ENCODE results near the gene BTBD17.

Gene BTBD17

GRCh38 chr17:74357466-74357809, 4.2 kb downstream of the BTBD17 start:
- DNase-seq = no peak

GRCh38 chr17:74356646-74357465, 4.8 kb downstream of the BTBD17 start:
- DNase-seq = no peak

- DNase-seq = no peak
These were observed 6.6 kb downstream of the BTBD17 start for GRCh38 chr17:74355065-74355464.

GRCh38 chr17:74354561-74354960, 7.1 kb downstream of the BTBD17 start:
- DNase-seq = no peak

GRCh38 chr17:74354123-74354522, 7.5 kb downstream of the BTBD17 start:
- peak; percentile 13 for DNase-seq

- DNase-seq = no peak
These were observed 8.1 kb downstream of the BTBD17 start for GRCh38 chr17:74353446-74354060.

DNA sequence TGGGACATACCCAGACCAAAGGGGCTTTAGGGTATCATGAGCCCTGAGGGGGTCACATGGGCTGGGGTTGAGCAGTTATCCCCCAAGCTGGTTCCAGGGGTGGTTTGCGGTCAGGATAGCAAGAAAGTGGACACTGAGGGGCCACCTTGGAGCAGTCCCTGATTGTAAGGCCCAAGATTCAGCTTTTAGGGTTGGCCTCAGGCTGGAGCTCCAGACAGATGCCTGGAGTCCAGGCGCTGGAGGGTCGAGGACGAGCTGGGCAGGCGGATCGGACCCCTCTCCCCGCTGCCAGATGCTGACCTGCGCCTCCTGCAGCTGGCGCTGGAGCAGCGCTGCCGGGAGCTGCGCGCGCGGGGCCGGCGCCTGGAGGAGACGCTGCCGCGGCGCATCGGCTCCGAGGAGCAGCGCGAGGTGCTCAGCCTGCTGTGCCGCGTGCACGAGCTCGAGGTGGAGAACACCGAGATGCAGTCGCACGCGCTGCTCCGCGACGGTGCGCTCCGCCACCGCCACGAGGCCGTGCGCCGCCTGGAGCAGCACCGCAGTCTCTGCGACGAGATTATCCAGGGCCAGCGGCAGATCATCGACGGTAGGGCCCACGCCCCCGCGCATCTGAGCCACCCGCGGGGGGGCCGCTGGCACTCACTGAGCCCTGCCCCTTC, 10.0 kb downstream of the BTBD17 start:
- DNase-seq = no peak

- no peak for DNase-seq
These were observed 11.2 kb downstream of the BTBD17 start for GRCh38 chr17:74350486-74350885.

DNA sequence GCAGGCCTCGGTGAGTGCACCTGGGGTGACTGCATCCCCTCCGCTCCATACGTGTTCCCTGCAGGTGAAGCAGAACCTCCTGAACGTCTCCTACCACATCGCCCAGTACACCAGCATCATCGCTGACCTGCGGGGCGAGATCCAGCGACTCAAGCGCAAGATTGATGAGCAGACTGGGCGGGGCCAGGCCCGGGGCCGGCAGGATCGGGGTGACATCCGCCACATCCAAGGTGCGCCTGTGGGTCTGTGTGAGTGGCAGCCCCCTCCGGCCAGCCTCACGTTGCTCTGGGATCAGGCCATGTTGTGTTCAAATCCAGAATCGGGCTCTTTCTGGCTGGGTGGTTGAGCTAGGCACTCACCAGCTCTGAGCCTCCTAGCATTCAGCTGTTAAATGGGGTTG, 12.5 kb downstream of the BTBD17 start:
- DNase-seq = no peak

DNA sequence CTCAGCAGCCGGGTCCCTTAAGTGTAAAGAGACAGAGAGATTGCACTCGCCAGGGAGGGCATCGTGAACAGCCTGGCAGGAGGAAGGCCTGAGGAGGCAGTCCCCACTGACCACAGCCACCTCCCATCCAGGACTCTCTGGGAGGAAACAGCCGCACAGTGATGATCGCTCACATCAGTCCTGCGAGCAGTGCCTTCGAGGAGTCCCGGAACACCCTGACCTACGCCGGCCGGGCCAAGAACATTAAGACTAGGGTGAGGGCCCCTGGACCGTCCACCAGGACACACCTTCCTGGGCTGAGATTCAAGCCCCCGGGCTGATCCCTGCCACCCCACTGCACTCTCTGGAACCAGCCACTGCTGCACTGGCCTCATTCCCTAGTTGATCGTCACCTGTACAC, 14.0 kb downstream of the BTBD17 start:
- DNase-seq = no peak

DNA sequence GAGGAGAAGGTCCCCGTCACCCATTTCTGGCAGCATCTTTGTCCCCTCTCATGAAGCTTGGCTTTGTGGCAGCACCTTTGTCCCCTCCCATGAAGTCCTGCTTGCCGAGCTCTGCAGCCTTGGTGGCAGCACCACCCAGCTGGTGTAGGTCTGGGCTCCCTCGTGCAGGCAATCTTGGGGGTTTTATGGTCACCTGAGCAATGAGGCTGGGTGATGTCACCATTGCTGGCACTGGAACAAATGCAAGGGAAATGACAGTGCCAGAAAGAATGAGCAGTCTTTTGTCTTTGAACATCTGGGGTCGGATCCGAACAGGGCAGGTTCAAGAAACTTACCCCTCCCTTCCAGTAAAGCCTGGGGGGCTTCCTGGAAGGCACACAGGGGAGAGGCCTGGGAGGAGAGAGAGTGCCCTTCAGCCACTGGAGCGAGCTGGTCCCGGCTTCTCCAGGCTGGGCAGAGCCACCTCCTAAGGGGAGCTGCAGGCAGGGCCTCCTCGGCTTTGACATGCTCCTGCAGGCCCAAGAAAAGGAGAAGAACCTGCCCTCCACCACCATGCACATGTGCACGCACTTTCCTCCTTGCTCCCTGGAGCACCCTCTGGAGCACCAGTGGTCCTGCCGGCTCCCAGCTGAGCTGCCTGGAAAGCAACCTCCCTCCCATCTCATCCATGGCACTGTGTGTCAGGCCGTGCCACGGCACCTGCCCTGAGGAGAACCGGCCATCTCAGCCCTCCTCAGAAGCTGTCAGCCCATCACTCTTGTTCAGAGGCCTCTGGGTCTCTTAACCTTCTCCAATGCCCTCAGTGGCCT, 16.0 kb downstream of the BTBD17 start:
- DNase-seq = no peak

DNA sequence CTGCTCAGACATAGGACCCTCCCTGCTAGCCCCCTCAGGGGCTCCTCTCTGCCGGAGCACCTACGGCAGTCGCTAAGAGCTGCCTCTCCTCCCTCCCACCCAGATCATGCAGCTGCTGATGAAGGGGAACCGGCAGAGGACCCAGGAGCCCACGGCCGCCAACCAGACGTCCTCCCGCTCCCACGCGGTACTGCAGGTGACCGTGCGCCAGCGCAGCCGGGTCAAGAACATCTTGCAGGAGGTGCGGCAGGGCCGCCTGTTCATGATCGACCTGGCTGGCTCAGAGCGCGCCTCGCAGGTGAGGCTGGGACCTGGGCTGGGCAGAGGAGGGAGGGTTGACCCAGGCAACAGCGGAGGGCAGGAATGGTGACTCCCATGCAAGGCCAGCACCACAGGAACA, 17.0 kb downstream of the BTBD17 start:
- DNase-seq = no peak

DNA sequence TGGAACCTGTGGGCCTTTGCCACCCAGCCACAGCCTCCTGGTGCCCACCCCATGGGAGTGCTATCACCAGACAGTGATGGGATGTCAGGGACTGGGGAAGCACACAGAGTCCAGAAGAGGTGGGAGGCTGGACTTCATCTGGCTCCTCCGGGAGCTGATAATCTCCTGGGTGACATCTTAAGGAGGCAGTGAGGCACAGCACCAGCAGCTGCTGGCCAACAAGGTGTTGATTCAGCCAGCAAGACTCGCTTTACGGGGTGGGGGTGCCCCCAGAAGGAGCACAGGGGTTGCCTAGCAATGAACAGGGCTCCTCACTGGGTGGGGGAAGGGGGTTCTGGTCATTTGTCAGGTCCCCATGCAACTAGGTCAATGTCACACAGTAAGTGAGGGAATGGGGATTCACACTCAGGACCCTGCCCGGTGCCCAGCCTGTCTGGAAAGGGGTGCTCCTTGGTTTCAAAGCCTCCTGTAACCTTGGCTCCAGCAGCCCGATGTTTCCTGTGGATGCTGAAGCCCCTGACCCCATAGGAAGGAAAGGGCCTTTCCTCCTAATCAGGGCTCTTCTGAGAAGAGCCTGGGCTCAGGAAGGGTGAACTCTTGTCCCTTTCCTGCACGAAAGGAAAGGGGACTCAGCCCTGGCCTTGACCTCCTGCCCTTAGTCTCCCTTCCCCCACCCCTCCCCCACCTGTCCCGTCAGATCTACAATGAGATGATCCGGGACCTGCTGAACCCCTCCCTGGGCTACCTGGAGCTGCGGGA, 18.0 kb downstream of the BTBD17 start:
- DNase-seq = no peak

- no peak for DNase-seq
These were observed 18.5 kb downstream of the BTBD17 start for GRCh38 chr17:74343121-74343520.

- no peak for DNase-seq
These were observed 19.4 kb downstream of the BTBD17 start for GRCh38 chr17:74342224-74342623.

DNA sequence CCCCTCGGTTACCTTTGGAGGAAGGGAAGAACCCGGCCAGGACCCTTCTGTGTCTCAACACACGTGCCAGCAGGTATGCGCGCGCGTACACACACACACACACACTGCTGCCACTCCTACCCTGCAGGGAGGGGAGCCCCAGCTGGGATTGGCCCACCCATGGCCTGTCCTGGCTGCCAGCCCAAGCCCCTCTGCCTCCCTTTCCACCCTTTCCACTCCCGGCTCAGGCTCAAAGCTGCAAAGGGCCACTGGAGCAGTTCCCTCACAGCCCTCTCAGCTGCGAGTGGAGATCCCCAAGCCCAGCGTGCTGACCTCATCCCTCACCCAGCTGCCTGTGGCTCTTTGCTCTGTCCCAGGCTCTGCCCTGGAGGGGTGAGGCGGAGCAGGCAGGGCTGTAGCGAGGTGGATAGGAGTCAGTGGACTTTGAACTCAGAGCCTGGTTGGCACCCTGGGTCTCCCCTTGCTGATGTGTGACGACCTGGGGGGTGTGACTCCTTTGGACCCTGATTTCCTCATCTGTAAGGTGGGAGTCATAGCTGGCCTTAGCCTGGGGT, 21.1 kb downstream of the BTBD17 start:
- no peak for DNase-seq

GRCh38 chr17:74339537-74340195, 22.0 kb downstream of the BTBD17 start:
- no peak for DNase-seq

GRCh38 chr17:74337834-74338500, 23.7 kb downstream of the BTBD17 start:
- DNase-seq = no peak

GRCh38 chr17:74336307-74336706, 25.4 kb downstream of the BTBD17 start:
- no peak for DNase-seq

DNA sequence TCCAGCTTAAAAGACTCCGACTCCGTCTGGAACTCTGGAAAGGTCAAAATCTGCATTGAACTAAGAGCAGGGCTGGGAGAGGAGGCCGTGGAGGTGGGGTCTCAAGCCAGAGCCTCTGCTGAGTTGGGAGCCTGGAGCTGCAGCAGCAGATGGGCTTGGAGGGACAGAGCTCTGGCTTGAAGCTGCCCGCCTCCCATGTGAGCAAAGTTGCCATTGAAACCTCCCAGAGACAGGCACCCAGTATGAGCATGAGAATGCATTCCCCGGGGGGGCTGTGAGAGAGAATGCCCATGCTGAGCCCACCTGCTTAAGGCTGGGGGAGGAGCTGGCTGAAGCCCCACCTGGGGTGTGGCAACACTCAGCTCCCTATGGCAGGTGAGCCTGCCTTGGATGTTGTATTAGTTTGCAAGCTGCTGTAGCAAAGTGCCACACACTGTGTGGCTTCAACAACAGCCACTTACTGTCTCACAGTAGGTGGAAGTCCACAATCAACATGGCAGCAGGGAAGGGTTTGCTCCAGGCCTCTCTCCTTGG, 26.1 kb downstream of the BTBD17 start:
- no peak for DNase-seq
